ENCODE measurements around the gene SCAMP4. TPM values are rescaled to one million over a fixed set of nuclear protein-coding genes. Genes with fewer than 3 reads are reported as not detected.

The SCAMP4 gene
- total RNA-seq, 1 experiment from 2014 or later, result 18.4 TPM

- H3K9ac ChIP-seq (ENCODE audit: low read length), result no peak overlapping the region
- peaks cover 14% of the 10 kb centered on the region for H3K79me2 ChIP-seq (ENCODE audit: low read length)
- H3K9me3 ChIP-seq (ENCODE audit: low read length), result no peaks in the 10 kb centered on the region
- H3K4me1 ChIP-seq (ENCODE audit: low read length), result peaks cover 38% of the 10 kb centered on the region
- no peak overlapping the region for H3K4me2 ChIP-seq (ENCODE audit: low read depth, low read length, poor library complexity, severe bottlenecking)
- no peak for DNase-seq
- no peak overlapping the region for H3K4me3 ChIP-seq (ENCODE audit: low read length)
- H4K20me1 ChIP-seq (ENCODE audit: insufficient read depth, low read depth, low read length), result no peaks in the 10 kb centered on the region
- H3K27ac ChIP-seq (ENCODE audit: low read length), result no peak overlapping the region
- no peaks in the 10 kb centered on the region for H3K27me3 ChIP-seq (ENCODE audit: low read length)
- no peaks in the 10 kb centered on the region for H3K36me3 ChIP-seq (ENCODE audit: insufficient read depth, low read length)
- no peak overlapping the region for H2AFZ ChIP-seq (ENCODE audit: low read length)
- no peaks in the 10 kb centered on the region for H3K9me2 ChIP-seq (replicated peaks; ENCODE audit: insufficient read depth, low read length)
Measured at GRCh38 chr19:1901940-1902404, 3.2 kb upstream of the SCAMP4 start.

GRCh38 chr19:1902923-1903322 is 2.3 kb upstream of the SCAMP4 start:
- Histone ChIP-seq H3K4me1 (ENCODE audit: low read length) (peaks cover 29% of the 10 kb centered on the region), H2AFZ (ENCODE audit: low read length) (no peak overlapping the region), H3K36me3 (ENCODE audit: insufficient read depth, low read length) (no peaks in the 10 kb centered on the region), H4K20me1 (ENCODE audit: insufficient read depth, low read depth, low read length) (no peaks in the 10 kb centered on the region), H3K27me3 (ENCODE audit: low read length) (no peaks in the 10 kb centered on the region), H3K9me3 (ENCODE audit: low read length) (no peaks in the 10 kb centered on the region), H3K27ac (ENCODE audit: low read length) (no peak overlapping the region), H3K9me2 (replicated peaks; ENCODE audit: insufficient read depth, low read length) (no peaks in the 10 kb centered on the region), H3K9ac (ENCODE audit: low read length) (no peak overlapping the region), H3K79me2 (ENCODE audit: low read length) (peaks cover 24% of the 10 kb centered on the region), H3K4me3 (ENCODE audit: low read length) (no peak overlapping the region), H3K4me2 (ENCODE audit: low read depth, low read length, poor library complexity, severe bottlenecking) (peak overlapping the region; percentile 59)
- no peak for DNase-seq

GRCh38 chr19:1904860-1905109 is 414 bp upstream of the SCAMP4 start:
- Histone ChIP-seq H3K4me3 (ENCODE audit: low read length) (peak overlapping the region; percentile 76), H3K36me3 (ENCODE audit: insufficient read depth, low read length) (no peaks in the 10 kb centered on the region)

GRCh38 chr19:1905863-1906375 is 720 bp downstream of the SCAMP4 start:
- Histone ChIP-seq H3K4me1 (ENCODE audit: low read length) (peaks cover 29% of the 10 kb centered on the region), H3K27ac (ENCODE audit: low read length) (no peak overlapping the region), H3K9me2 (replicated peaks; ENCODE audit: insufficient read depth, low read length) (no peaks in the 10 kb centered on the region), H3K36me3 (ENCODE audit: insufficient read depth, low read length) (no peaks in the 10 kb centered on the region), H4K20me1 (ENCODE audit: insufficient read depth, low read depth, low read length) (no peaks in the 10 kb centered on the region), H3K79me2 (ENCODE audit: low read length) (peaks cover 45% of the 10 kb centered on the region), H3K4me2 (ENCODE audit: low read depth, low read length, poor library complexity, severe bottlenecking) (peak overlapping the region; percentile 84), H3K4me3 (ENCODE audit: low read length) (peak overlapping the region; percentile 76), H2AFZ (ENCODE audit: low read length) (no peak overlapping the region), H3K27me3 (ENCODE audit: low read length) (no peaks in the 10 kb centered on the region), H3K9me3 (ENCODE audit: low read length) (no peaks in the 10 kb centered on the region), H3K9ac (ENCODE audit: low read length) (peak overlapping the region; percentile 79)
- DNase-seq, result no peak

More at GRCh38 chr19:1904860-1905109, 414 bp upstream of the SCAMP4 start:
- Histone ChIP-seq H3K9me3 (ENCODE audit: low read length) (no peaks in the 10 kb centered on the region), H3K79me2 (ENCODE audit: low read length) (peaks cover 38% of the 10 kb centered on the region), H3K27ac (ENCODE audit: low read length) (peak overlapping the region; percentile 60), H3K27me3 (ENCODE audit: low read length) (no peaks in the 10 kb centered on the region), H2AFZ (ENCODE audit: low read length) (peak overlapping the region; percentile 29), H3K4me2 (ENCODE audit: low read depth, low read length, poor library complexity, severe bottlenecking) (peak overlapping the region; percentile 59), H4K20me1 (ENCODE audit: insufficient read depth, low read depth, low read length) (no peaks in the 10 kb centered on the region), H3K9me2 (replicated peaks; ENCODE audit: insufficient read depth, low read length) (no peaks in the 10 kb centered on the region), H3K9ac (ENCODE audit: low read length) (peak overlapping the region; percentile 72), H3K4me1 (ENCODE audit: low read length) (peaks cover 29% of the 10 kb centered on the region)
- no peak for DNase-seq

- Histone ChIP-seq H3K9me2 (replicated peaks; ENCODE audit: insufficient read depth, low read length) (no peaks in the 10 kb centered on the region), H3K9me3 (ENCODE audit: low read length) (no peaks in the 10 kb centered on the region), H3K79me2 (ENCODE audit: low read length) (peaks cover 57% of the 10 kb centered on the region), H3K27ac (ENCODE audit: low read length) (no peak overlapping the region), H3K9ac (ENCODE audit: low read length) (no peak overlapping the region), H3K4me3 (ENCODE audit: low read length) (no peak overlapping the region), H3K4me1 (ENCODE audit: low read length) (peaks cover 29% of the 10 kb centered on the region), H4K20me1 (ENCODE audit: insufficient read depth, low read depth, low read length) (no peaks in the 10 kb centered on the region), H3K4me2 (ENCODE audit: low read depth, low read length, poor library complexity, severe bottlenecking) (no peak overlapping the region), H3K27me3 (ENCODE audit: low read length) (no peaks in the 10 kb centered on the region), H2AFZ (ENCODE audit: low read length) (no peak overlapping the region), H3K36me3 (ENCODE audit: insufficient read depth, low read length) (no peaks in the 10 kb centered on the region)
- no peak for DNase-seq
Measured at GRCh38 chr19:1906985-1907562, 1.9 kb downstream of the SCAMP4 start.

GRCh38 chr19:1907563-1908363 is 2.6 kb downstream of the SCAMP4 start:
- Histone ChIP-seq H2AFZ (ENCODE audit: low read length) (no peak overlapping the region), H3K9me2 (replicated peaks; ENCODE audit: insufficient read depth, low read length) (no peaks in the 10 kb centered on the region), H3K4me1 (ENCODE audit: low read length) (peaks cover 29% of the 10 kb centered on the region), H3K9me3 (ENCODE audit: low read length) (no peaks in the 10 kb centered on the region), H3K27me3 (ENCODE audit: low read length) (no peaks in the 10 kb centered on the region), H3K79me2 (ENCODE audit: low read length) (peaks cover 60% of the 10 kb centered on the region), H3K4me3 (ENCODE audit: low read length) (no peak overlapping the region), H4K20me1 (ENCODE audit: insufficient read depth, low read depth, low read length) (no peaks in the 10 kb centered on the region), H3K36me3 (ENCODE audit: insufficient read depth, low read length) (no peaks in the 10 kb centered on the region), H3K4me2 (ENCODE audit: low read depth, low read length, poor library complexity, severe bottlenecking) (no peak overlapping the region), H3K27ac (ENCODE audit: low read length) (no peak overlapping the region), H3K9ac (ENCODE audit: low read length) (no peak overlapping the region)
- no peak for DNase-seq

GRCh38 chr19:1908364-1908678 is 3.1 kb downstream of the SCAMP4 start:
- peaks cover 64% of the 10 kb centered on the region for H3K79me2 ChIP-seq (ENCODE audit: low read length)
- no peak overlapping the region for H3K4me2 ChIP-seq (ENCODE audit: low read depth, low read length, poor library complexity, severe bottlenecking)
- no peaks in the 10 kb centered on the region for H3K27me3 ChIP-seq (ENCODE audit: low read length)
- H2AFZ ChIP-seq (ENCODE audit: low read length), result no peak overlapping the region
- DNase-seq, result no peak
- no peaks in the 10 kb centered on the region for H4K20me1 ChIP-seq (ENCODE audit: insufficient read depth, low read depth, low read length)
- no peak overlapping the region for H3K4me3 ChIP-seq (ENCODE audit: low read length)
- no peaks in the 10 kb centered on the region for H3K9me3 ChIP-seq (ENCODE audit: low read length)
- peaks cover 23% of the 10 kb centered on the region for H3K4me1 ChIP-seq (ENCODE audit: low read length)
- no peak overlapping the region for H3K9ac ChIP-seq (ENCODE audit: low read length)
- no peaks in the 10 kb centered on the region for H3K9me2 ChIP-seq (replicated peaks; ENCODE audit: insufficient read depth, low read length)
- no peak overlapping the region for H3K27ac ChIP-seq (ENCODE audit: low read length)
- no peaks in the 10 kb centered on the region for H3K36me3 ChIP-seq (ENCODE audit: insufficient read depth, low read length)

- peaks cover 9% of the 10 kb centered on the region for H3K4me1 ChIP-seq (ENCODE audit: low read length)
Measured at GRCh38 chr19:1909761-1910080, 4.5 kb downstream of the SCAMP4 start.

More at GRCh38 chr19:1909761-1910080, 4.5 kb downstream of the SCAMP4 start:
- H4K20me1 ChIP-seq (ENCODE audit: insufficient read depth, low read depth, low read length), result no peaks in the 10 kb centered on the region
- H3K4me3 ChIP-seq (ENCODE audit: low read length), result no peak overlapping the region
- no peaks in the 10 kb centered on the region for H3K27me3 ChIP-seq (ENCODE audit: low read length)
- no peak for DNase-seq
- no peak overlapping the region for H2AFZ ChIP-seq (ENCODE audit: low read length)
- H3K79me2 ChIP-seq (ENCODE audit: low read length), result peaks cover 68% of the 10 kb centered on the region
- H3K9me3 ChIP-seq (ENCODE audit: low read length), result no peaks in the 10 kb centered on the region
- H3K4me2 ChIP-seq (ENCODE audit: low read depth, low read length, poor library complexity, severe bottlenecking), result no peak overlapping the region
- no peaks in the 10 kb centered on the region for H3K9me2 ChIP-seq (replicated peaks; ENCODE audit: insufficient read depth, low read length)
- no peak overlapping the region for H3K9ac ChIP-seq (ENCODE audit: low read length)
- H3K27ac ChIP-seq (ENCODE audit: low read length), result no peak overlapping the region
- H3K36me3 ChIP-seq (ENCODE audit: insufficient read depth, low read length), result no peaks in the 10 kb centered on the region
